Measurements from ENCODE around the gene NXN. TPM values are rescaled to one million over a fixed set of nuclear protein-coding genes. Genes with fewer than 3 reads are reported as not detected.

The NXN gene
- total and polyA plus RNA-seq, 2 donors (not counting 1 experiment from before 2014, with no cell fraction given), result 0.04 to 0.17 TPM

GRCh38 chr17:1002771-1003555 is 23.4 kb upstream of the NXN start:
- peaks cover 11% of the 10 kb centered on the region for H3K4me1 Mint-ChIP-seq
- Histone ChIP-seq H3K79me2 (ENCODE audit: control insufficient read depth, insufficient read depth, low read length) (peaks cover 6% of the 10 kb centered on the region), H3K9me3 (ENCODE audit: control extremely low read depth in 1 of 3, control insufficient read depth in 2 of 3, insufficient read depth in 1 of 3, low read length in 2 of 3) (no peaks in the 10 kb centered on the region), H4K20me1 (ENCODE audit: control insufficient read depth, insufficient read depth, low read length, poor library complexity, severe bottlenecking) (peaks cover 27% of the 10 kb centered on the region), H3K27ac (ENCODE audit: low read length in 2 of 2) (no peak overlapping the region), H3K9ac (ENCODE audit: low read length) (no peak overlapping the region), H2AFZ (ENCODE audit: insufficient read depth, low read depth, low read length, poor library complexity, severe bottlenecking) (no peak overlapping the region), H3K4me3 (ENCODE audit: control extremely low read depth in 1 of 5, extremely low read depth in 1 of 5, insufficient read depth in 1 of 5, low read depth in 2 of 5, low read length in 4 of 5) (no peak overlapping the region), H3K27me3 (replicated peaks in 1 of 4; ENCODE audit: control extremely low read depth in 1 of 4, control insufficient read depth in 3 of 4, insufficient read depth in 4 of 4, low read length in 3 of 4) (no peaks in the 10 kb centered on the region), H3K4me1 (ENCODE audit: control insufficient read depth in 2 of 2, insufficient read depth in 2 of 2, low read length in 2 of 2) (peaks cover 5 to 8% of the 10 kb centered on the region in 2 donors), H3K4me2 (replicated peaks; ENCODE audit: low read depth, low read length, poor library complexity, severe bottlenecking) (no peak overlapping the region), H3K36me3 (replicated peaks in 1 of 2; ENCODE audit: control extremely low read depth in 1 of 2, control insufficient read depth in 1 of 2, extremely low read depth in 1 of 2, insufficient read depth in 2 of 2, low read length in 1 of 2) (peaks cover 7 to 72% of the 10 kb centered on the region in 2 experiments)
- intact Hi-C loops (cut with micrococcal nuclease), result no loop called here
- 87% methylated on average over 17 of the region's 19 CpGs for WGBS (ENCODE audit: insufficient coverage)
- no peak overlapping the region for H3K4me3 Mint-ChIP-seq
- no peaks in the 10 kb centered on the region for H3K27me3 Mint-ChIP-seq
- H3K9me3 Mint-ChIP-seq (ENCODE audit: insufficient read depth), result no peaks in the 10 kb centered on the region
- POLR2A ChIA-PET, result interaction anchor here (0.6 kb wide), 1 partner anchor 99 kb away, joined by 3 read pairs; no protein-coding TSS in a partner anchor
- ATAC-seq (ENCODE audit: low read depth) (no peak), DNase-seq (no peak)
- H3K27ac Mint-ChIP-seq, result no peak overlapping the region
- no peak for TF ChIP-seq EZH2 (IDR thresholded peaks at IDR 0.05; ENCODE audit: borderline replicate concordance, insufficient read depth, low read depth, low read length, poor library complexity, severe bottlenecking)
- no peak for TF ChIP-seq CTCF (IDR thresholded peaks at IDR 0.05)
- CTCF ChIA-PET, result no interaction called here

- DNase-seq, result no peak
- TF ChIP-seq CTCF (IDR thresholded peaks at IDR 0.05), result no peak
- TF ChIP-seq EZH2 (IDR thresholded peaks at IDR 0.05; ENCODE audit: borderline replicate concordance, insufficient read depth, low read depth, low read length, poor library complexity, severe bottlenecking), result no peak
- ATAC-seq (ENCODE audit: low read depth), result no peak
- Mint-ChIP-seq H3K27ac (no peak overlapping the region), H3K9me3 (ENCODE audit: insufficient read depth) (no peaks in the 10 kb centered on the region), H3K4me3 (no peak overlapping the region), H3K27me3 (no peaks in the 10 kb centered on the region), H3K4me1 (peaks cover 14% of the 10 kb centered on the region)
- intact Hi-C loops (cut with micrococcal nuclease), result no loop called here
- Histone ChIP-seq H3K9ac (ENCODE audit: low read length) (no peak overlapping the region), H3K4me3 (ENCODE audit: control extremely low read depth in 1 of 5, extremely low read depth in 1 of 5, insufficient read depth in 1 of 5, low read depth in 2 of 5, low read length in 4 of 5) (no peak overlapping the region), H3K4me1 (ENCODE audit: control insufficient read depth in 2 of 2, insufficient read depth in 2 of 2, low read length in 2 of 2) (peaks cover 11 to 13% of the 10 kb centered on the region in 2 donors), H2AFZ (ENCODE audit: insufficient read depth, low read depth, low read length, poor library complexity, severe bottlenecking) (no peak overlapping the region), H3K79me2 (ENCODE audit: control insufficient read depth, insufficient read depth, low read length) (peaks cover 12% of the 10 kb centered on the region), H4K20me1 (ENCODE audit: control insufficient read depth, insufficient read depth, low read length, poor library complexity, severe bottlenecking) (peaks cover 33% of the 10 kb centered on the region), H3K9me3 (ENCODE audit: control extremely low read depth in 1 of 3, control insufficient read depth in 2 of 3, insufficient read depth in 1 of 3, low read length in 2 of 3) (no peaks in the 10 kb centered on the region), H3K27ac (ENCODE audit: low read length in 2 of 2) (no peak overlapping the region), H3K4me2 (replicated peaks; ENCODE audit: low read depth, low read length, poor library complexity, severe bottlenecking) (no peak overlapping the region), H3K27me3 (replicated peaks in 1 of 4; ENCODE audit: control extremely low read depth in 1 of 4, control insufficient read depth in 3 of 4, insufficient read depth in 4 of 4, low read length in 3 of 4) (no peaks in the 10 kb centered on the region), H3K36me3 (replicated peaks in 1 of 2; ENCODE audit: control extremely low read depth in 1 of 2, control insufficient read depth in 1 of 2, extremely low read depth in 1 of 2, insufficient read depth in 2 of 2, low read length in 1 of 2) (peaks cover 7 to 68% of the 10 kb centered on the region in 2 experiments)
- CTCF ChIA-PET, result no interaction called here
- POLR2A ChIA-PET, result no interaction called here
- WGBS (ENCODE audit: insufficient coverage), result 98% methylated on average over 4 of the region's 4 CpGs
These were observed 22.8 kb upstream of the NXN start for GRCh38 chr17:1002412-1002753.

Measured in B cell (primary cell).